ENCODE results near the gene AMOTL1. TPM values are rescaled to one million over a fixed set of nuclear protein-coding genes. Genes with fewer than 3 reads are reported as not detected.

Gene AMOTL1
- total RNA-seq, 1 donor from 2014 or later: 45.6 TPM

DNA sequence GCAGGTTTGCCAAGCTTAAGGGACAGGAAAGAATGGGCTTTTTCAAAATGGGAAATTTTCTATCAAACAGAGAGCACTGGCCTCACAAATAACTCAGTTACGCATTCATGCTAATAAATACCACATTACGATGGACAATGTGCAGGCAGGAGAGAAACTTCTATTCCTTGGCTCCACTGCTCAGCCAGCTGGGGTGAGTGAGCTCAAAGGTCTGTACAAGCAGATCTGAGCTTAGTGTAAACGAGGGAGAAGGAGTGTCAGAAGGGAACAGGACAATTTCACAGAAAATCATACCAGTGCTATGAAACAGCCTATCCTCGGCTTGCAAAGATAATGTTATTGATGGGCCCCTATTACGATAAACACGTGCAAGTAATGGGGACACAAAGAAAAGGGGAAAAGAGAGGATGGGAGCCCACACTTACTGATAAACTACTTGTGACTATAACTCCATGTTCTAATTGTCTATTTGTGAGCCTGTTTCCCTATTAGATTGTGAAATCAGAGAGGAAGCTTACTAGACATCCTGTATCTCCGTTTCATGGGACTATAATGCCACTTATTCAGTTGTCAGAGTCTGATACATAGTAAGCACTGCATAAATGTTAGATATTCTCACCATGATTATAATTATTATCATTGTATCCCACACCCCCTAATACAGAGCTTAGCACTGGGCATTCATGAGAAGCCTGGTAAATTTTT lies 46.3 kb downstream of the AMOTL1 start:
- H3K4me3 Mint-ChIP-seq (ENCODE audit: unreplicated experiment): no peak overlapping the region
- H3K4me1 Mint-ChIP-seq (ENCODE audit: low read depth): peaks cover 49% of the 10 kb centered on the region
- H3K27me3 Mint-ChIP-seq (ENCODE audit: low read depth): no peaks in the 10 kb centered on the region
- no peak for TF ChIP-seq CTCF (IDR thresholded peaks at IDR 0.05)
- peaks cover 18% of the 10 kb centered on the region for H3K36me3 Mint-ChIP-seq (ENCODE audit: low read depth)
- H3K27ac Mint-ChIP-seq (ENCODE audit: unreplicated experiment): peak overlapping the region; percentile 36
- H3K9me3 Mint-ChIP-seq (ENCODE audit: low read depth): peaks cover 2% of the 10 kb centered on the region
- no peak for DNase-seq (ENCODE audit: low spot score)

DNA sequence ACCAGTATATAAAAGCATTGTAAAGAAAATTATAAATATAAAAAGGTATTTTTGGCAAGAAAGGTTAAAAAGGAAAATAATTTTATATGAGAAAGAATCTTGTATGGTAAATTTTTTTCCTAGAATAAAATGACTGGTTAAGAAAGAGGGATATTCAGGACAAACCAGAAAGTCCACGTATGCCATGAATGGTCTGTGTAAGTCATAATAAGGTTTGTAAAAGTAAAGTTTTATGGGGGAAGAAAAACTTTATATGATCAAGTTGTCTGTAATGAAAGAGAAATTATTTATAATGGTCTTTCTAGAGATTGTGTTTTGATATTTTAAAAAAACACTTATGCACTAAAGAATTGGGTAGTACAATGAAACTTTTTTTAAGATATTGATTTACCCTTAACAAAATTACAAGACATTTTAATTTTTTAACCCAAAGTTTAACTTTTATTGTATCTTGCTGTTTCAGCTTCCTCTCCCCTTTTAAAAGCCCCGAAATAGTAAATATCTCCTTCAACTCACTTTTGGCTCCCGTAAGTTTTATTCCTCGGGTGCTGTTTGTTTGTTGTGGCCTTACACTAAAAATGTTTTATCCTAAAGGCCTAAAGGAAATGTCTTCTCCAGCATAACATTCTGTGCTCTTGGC lies 47.7 kb downstream of the AMOTL1 start:
- H3K27ac Mint-ChIP-seq (ENCODE audit: unreplicated experiment): no peak overlapping the region
- TF ChIP-seq CTCF (IDR thresholded peaks at IDR 0.05): no peak
- peaks cover 2% of the 10 kb centered on the region for H3K9me3 Mint-ChIP-seq (ENCODE audit: low read depth)
- no peak for DNase-seq (ENCODE audit: low spot score)
- H3K4me3 Mint-ChIP-seq (ENCODE audit: unreplicated experiment): no peak overlapping the region
- peaks cover 36% of the 10 kb centered on the region for H3K4me1 Mint-ChIP-seq (ENCODE audit: low read depth)
- no peaks in the 10 kb centered on the region for H3K27me3 Mint-ChIP-seq (ENCODE audit: low read depth)
- peaks cover 17% of the 10 kb centered on the region for H3K36me3 Mint-ChIP-seq (ENCODE audit: low read depth)

GRCh38 chr11:94820480-94820879 lies 52.3 kb downstream of the AMOTL1 start:
- H3K36me3 Mint-ChIP-seq (ENCODE audit: low read depth): peaks cover 29% of the 10 kb centered on the region
- peaks cover 6% of the 10 kb centered on the region for H3K4me1 Mint-ChIP-seq (ENCODE audit: low read depth)
- H3K27ac Mint-ChIP-seq (ENCODE audit: unreplicated experiment): no peak overlapping the region
- peaks cover 2% of the 10 kb centered on the region for H3K9me3 Mint-ChIP-seq (ENCODE audit: low read depth)
- no peak for DNase-seq (ENCODE audit: low spot score)
- H3K4me3 Mint-ChIP-seq (ENCODE audit: unreplicated experiment): no peak overlapping the region
- no peak for TF ChIP-seq CTCF (IDR thresholded peaks at IDR 0.05)
- no peaks in the 10 kb centered on the region for H3K27me3 Mint-ChIP-seq (ENCODE audit: low read depth)

GRCh38 chr11:94821439-94821838 lies 53.3 kb downstream of the AMOTL1 start:
- no peak overlapping the region for H3K27ac Mint-ChIP-seq (ENCODE audit: unreplicated experiment)

GRCh38 chr11:94822080-94822479 lies 53.9 kb downstream of the AMOTL1 start:
- TF ChIP-seq CTCF (IDR thresholded peaks at IDR 0.05): no peak
- Mint-ChIP-seq H3K27ac (ENCODE audit: unreplicated experiment) (no peak overlapping the region), H3K27me3 (ENCODE audit: low read depth) (no peaks in the 10 kb centered on the region), H3K4me1 (ENCODE audit: low read depth) (no peaks in the 10 kb centered on the region), H3K36me3 (ENCODE audit: low read depth) (peaks cover 31% of the 10 kb centered on the region), H3K9me3 (ENCODE audit: low read depth) (no peaks in the 10 kb centered on the region), H3K4me3 (ENCODE audit: unreplicated experiment) (no peak overlapping the region)
- no peak for DNase-seq (ENCODE audit: low spot score)

More at GRCh38 chr11:94821439-94821838, 53.3 kb downstream of the AMOTL1 start:
- peaks cover 26% of the 10 kb centered on the region for H3K36me3 Mint-ChIP-seq (ENCODE audit: low read depth)
- peaks cover 3% of the 10 kb centered on the region for H3K4me1 Mint-ChIP-seq (ENCODE audit: low read depth)
- no peak for DNase-seq (ENCODE audit: low spot score)
- TF ChIP-seq CTCF (IDR thresholded peaks at IDR 0.05): no peak
- H3K4me3 Mint-ChIP-seq (ENCODE audit: unreplicated experiment): no peak overlapping the region
- H3K9me3 Mint-ChIP-seq (ENCODE audit: low read depth): no peaks in the 10 kb centered on the region
- no peaks in the 10 kb centered on the region for H3K27me3 Mint-ChIP-seq (ENCODE audit: low read depth)
